KMS-11 (cell line): ENCODE results near the gene SELENOH.

Source experiments
- H2AFZ ChIP-seq: fragments of 200-600 bp; sonication (generic); 2 replicates; pipeline ENCODE4 v1.6.1; 2016; ENCODE audit warnings: antibody characterized with exemption, mixed run types, low read depth
- H3K27ac ChIP-seq: fragments of 200-600 bp; sonication (generic); 2 replicates; pipeline ENCODE4 v1.6.1; 2016; ENCODE audit warnings: mild to moderate bottlenecking, mixed run types
- H3K27me3 ChIP-seq: fragments of 200-600 bp; sonication (generic); 2 replicates; pipeline ENCODE4 v1.6.1; 2017; ENCODE audit warnings: mild to moderate bottlenecking, low read depth, mixed run types, moderate library complexity; ENCODE audit not compliant: insufficient read depth
- H3K36me3 ChIP-seq: fragments of 200-600 bp; sonication (generic); 2 replicates; pipeline ENCODE4 v1.6.1; 2017; ENCODE audit warnings: mild to moderate bottlenecking, mixed run types; ENCODE audit not compliant: insufficient read depth
- H3K4me1 ChIP-seq: fragments of 200-600 bp; sonication (generic); 2 replicates; pipeline ENCODE4 v1.6.1; 2016; ENCODE audit warnings: mild to moderate bottlenecking, low read depth, mixed run types; ENCODE audit not compliant: poor library complexity, severe bottlenecking
- H3K4me2 ChIP-seq: fragments of 200-600 bp; sonication (generic); 2 replicates; pipeline ENCODE4 v1.7.0; 2016; ENCODE audit warnings: mild to moderate bottlenecking, mixed run types
- H3K4me3 ChIP-seq: fragments of 200-600 bp; sonication (generic); IDR thresholded peaks from 2 replicates; pipeline ENCODE4 v1.6.1; 2017; ENCODE audit warnings: low read depth, low read length, mixed read lengths; ENCODE audit not compliant: insufficient read depth
- H3K79me2 ChIP-seq: fragments of 200-600 bp; sonication (generic); 2 replicates; pipeline ENCODE4 v1.6.1; 2016; ENCODE audit warnings: low read depth, mixed run types; ENCODE audit not compliant: insufficient read depth
- H3K9ac ChIP-seq: fragments of 200-600 bp; sonication (generic); 2 replicates; pipeline ENCODE4 v1.6.1; 2016; ENCODE audit warnings: mild to moderate bottlenecking, mixed run types
- H4K20me1 ChIP-seq: fragments of 200-600 bp; sonication (generic); 2 replicates; pipeline ENCODE4 v1.6.1; 2016; ENCODE audit warnings: mild to moderate bottlenecking, mixed run types; ENCODE audit not compliant: insufficient read depth
- TF ChIP-seq, protein P1 (sequence below): fragments of 200-600 bp; sonication (generic); conservative IDR thresholded peaks from 2 replicates; pipeline ENCODE4 v1.6.1; 2017; ENCODE audit warnings: low read depth, mild to moderate bottlenecking, antibody characterized with exemption, low read length, moderate library complexity, mixed read lengths

The SELENOH gene

DNA sequence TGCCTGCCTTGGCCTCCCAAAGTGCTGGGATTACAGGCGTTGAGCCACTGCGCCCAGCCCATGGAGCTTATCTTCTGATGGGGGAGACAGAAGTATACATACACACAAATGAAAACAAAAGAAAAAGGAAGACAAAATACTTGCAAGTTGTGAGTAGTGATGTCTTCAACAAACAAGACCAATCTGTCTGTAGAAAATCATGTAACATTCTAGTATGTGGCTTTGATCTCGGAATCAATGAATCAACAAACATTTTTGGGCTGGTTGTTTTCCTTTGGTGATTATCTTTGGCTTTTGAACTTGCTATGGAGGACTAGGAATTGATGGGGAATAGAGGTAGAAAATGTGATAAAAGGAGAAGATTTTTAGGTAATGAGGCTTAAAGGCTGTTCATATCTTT lies 16.9 kb downstream of the SELENOH start:
- H2AFZ ChIP-seq = no peak overlapping the region
- no peaks in the 10 kb centered on the region for H3K4me1 ChIP-seq
- no peak overlapping the region for H3K27ac ChIP-seq
- H3K4me2 ChIP-seq = no peak overlapping the region
- H4K20me1 ChIP-seq = no peaks in the 10 kb centered on the region
- TF ChIP-seq, protein P1, sequence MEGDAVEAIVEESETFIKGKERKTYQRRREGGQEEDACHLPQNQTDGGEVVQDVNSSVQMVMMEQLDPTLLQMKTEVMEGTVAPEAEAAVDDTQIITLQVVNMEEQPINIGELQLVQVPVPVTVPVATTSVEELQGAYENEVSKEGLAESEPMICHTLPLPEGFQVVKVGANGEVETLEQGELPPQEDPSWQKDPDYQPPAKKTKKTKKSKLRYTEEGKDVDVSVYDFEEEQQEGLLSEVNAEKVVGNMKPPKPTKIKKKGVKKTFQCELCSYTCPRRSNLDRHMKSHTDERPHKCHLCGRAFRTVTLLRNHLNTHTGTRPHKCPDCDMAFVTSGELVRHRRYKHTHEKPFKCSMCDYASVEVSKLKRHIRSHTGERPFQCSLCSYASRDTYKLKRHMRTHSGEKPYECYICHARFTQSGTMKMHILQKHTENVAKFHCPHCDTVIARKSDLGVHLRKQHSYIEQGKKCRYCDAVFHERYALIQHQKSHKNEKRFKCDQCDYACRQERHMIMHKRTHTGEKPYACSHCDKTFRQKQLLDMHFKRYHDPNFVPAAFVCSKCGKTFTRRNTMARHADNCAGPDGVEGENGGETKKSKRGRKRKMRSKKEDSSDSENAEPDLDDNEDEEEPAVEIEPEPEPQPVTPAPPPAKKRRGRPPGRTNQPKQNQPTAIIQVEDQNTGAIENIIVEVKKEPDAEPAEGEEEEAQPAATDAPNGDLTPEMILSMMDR = no peak
- no peak overlapping the region for H3K4me3 ChIP-seq
- H3K27me3 ChIP-seq = no peaks in the 10 kb centered on the region
- H3K9ac ChIP-seq = no peak overlapping the region
- H3K36me3 ChIP-seq = no peaks in the 10 kb centered on the region
- H3K79me2 ChIP-seq = no peaks in the 10 kb centered on the region

DNA sequence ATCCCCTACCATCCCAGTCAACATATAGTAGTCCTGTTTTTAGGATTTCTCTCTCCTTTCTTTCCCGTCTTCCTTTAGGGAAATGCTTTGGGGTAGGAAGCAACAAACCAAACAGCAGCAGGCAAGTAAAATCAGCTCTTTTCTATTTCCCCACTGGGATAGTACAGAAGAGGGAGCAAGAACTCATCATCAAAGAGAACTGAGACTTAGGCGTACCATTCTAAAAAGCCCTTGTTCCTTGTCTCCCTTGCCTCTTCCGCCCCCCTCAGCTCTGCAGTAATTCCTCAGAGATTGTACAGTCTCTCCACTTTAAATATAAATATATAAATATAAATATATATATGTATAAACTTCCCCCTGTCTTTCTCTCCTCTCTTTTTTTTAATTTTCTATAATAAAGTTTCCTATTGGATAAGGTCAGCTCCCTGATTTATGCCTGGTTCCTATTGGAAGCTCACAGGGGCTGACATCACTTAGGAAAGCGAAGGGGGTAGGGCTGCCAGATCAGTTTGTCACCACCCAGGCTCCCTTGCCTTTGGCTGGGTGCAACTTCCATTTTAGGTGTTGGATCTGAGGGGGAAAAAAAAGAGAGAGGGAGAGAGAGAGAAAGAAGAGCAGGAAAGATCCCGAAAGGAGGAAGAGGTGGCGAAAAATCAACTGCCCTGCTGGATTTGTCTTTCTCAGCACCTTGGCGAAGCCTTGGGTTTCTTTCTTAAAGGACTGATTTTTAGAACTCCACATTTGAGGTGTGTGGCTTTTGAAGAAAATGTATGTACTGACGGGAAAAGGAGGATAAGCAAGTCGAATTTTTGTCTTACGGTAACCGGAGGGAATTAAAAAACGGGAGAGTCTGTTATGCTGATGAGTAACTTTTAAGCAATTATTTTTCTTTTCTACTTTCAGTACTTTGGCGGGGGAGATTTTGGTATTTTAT lies 20.3 kb downstream of the SELENOH start, which contains the start of gene CTNND1:
Gene CTNND1, plus strand, starts transcription at position 502 of the 934 bp plus-strand sequence. CDS start 29,677 bp downstream, outside the sequence.
- Histone ChIP-seq H3K4me2 (no peak within 1 kb of the TSS), H3K27ac (no peak within 1 kb of the TSS)

DNA sequence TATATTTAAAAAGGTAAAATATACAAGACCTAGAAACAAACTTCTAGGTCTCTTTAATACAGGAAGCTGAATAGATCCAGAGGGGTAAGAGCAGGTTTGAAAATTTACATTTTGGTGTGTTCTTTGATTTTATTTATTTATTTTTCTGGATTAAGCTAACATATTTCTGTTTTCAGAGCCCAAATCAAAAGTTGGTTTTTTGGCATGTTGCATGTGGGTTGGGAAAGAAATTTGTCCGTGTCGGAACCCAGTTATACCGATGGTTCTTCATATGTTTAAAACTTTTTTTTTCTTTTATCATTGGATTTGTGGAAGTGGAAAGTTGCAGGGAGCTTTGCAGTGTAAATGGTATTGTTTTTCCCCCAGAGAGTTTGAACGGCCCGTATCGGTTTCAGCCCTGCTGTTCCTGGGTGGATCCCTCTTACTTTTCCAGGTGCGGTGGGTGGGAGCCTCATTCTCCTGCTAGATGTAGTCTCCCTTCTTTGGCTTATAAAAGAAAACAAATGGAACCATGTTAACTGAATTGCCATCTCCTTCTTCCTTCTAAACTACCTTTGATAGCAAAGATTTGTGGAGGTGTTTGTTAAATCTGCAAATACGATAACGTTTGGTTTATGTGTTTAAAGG lies 21.1 kb downstream of the SELENOH start:
- Histone ChIP-seq H3K27ac (no peak overlapping the region), H3K79me2 (no peaks in the 10 kb centered on the region), H3K36me3 (no peaks in the 10 kb centered on the region), H3K27me3 (no peaks in the 10 kb centered on the region), H3K4me3 (no peak overlapping the region), H3K9ac (no peak overlapping the region), H3K4me1 (no peaks in the 10 kb centered on the region), H2AFZ (no peak overlapping the region), H3K4me2 (no peak overlapping the region), H4K20me1 (no peaks in the 10 kb centered on the region)
- TF ChIP-seq, protein P1 = no peak

More for the DNA sequence above, 20.3 kb downstream of the SELENOH start, which contains the start of gene CTNND1:
- Histone ChIP-seq H3K27me3 (no peaks in the 10 kb centered on the region), H3K36me3 (no peaks in the 10 kb centered on the region), H4K20me1 (no peaks in the 10 kb centered on the region), H2AFZ (no peak within 1 kb of the TSS), H3K4me1 (no peaks in the 10 kb centered on the region), H3K79me2 (no peaks in the 10 kb centered on the region), H3K9ac (no peak within 1 kb of the TSS), H3K4me3 (no peak within 1 kb of the TSS)
- TF ChIP-seq, protein P1 = no peak

DNA sequence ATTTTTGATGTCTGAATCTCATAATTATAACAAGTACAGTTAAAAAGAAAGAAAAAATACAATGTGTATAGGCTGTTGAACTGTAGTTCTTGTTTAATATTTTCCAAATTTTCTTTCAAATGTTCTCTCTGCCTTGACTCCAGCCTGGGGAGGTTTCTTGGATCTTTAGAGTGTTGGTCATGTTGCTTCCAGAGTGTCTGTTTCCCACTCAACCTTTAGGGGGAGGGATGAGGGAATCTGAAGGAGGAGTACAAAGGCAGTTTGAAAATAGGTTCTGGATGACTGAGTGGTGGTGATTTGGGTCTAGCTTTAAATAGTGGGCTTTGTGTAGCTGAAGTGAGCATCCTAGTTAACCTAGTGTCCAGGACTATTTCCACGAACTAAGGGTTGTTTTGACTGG lies 22.3 kb downstream of the SELENOH start:
- Histone ChIP-seq H4K20me1 (no peaks in the 10 kb centered on the region), H2AFZ (no peak overlapping the region), H3K36me3 (no peaks in the 10 kb centered on the region), H3K27me3 (no peaks in the 10 kb centered on the region), H3K27ac (no peak overlapping the region), H3K79me2 (no peaks in the 10 kb centered on the region), H3K4me2 (no peak overlapping the region), H3K4me1 (no peaks in the 10 kb centered on the region), H3K4me3 (no peak overlapping the region), H3K9ac (no peak overlapping the region)
- TF ChIP-seq, protein P1 = no peak
